GM19467 (cell line): ENCODE results near the gene APELA.
"Not testable (repeated sequence)": the region's sequence is repeated elsewhere in the genome, so short reads cannot be mapped to it uniquely, and the experiment has no call there.

ENCODE experiments used
- ATAC-seq: cut with Tn5 transposase; IDR thresholded peaks from one replicate; pipeline ENCODE4 v1.9.1; 2021; ENCODE audit warnings: mild to moderate bottlenecking, moderate library complexity; ENCODE audit not compliant: unreplicated experiment

APELA gene

DNA sequence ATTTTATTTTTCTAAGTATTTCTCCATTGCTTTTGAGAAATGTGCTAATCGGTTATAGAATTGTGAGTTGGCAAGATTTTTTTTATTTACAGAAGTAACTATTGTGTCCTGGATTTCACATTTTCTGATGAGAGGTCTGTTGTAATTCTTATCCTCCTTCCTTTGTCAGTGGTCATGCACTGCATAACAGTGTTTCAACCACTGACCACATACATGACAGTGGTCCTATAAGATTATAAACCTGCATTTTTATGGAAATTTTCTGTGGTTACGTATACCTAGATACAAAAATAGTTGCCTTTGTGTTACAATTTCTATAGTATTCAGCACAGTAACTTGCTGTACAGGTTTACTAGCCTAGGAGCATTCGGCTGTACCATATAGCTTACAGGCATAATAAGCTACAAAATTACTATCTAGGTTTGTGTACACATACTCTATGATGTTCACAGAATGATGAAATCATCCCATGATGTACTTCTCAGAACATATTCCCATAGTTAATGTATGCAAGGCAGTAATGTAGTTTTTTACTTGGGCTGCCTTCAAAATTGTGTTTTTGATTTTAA lies 47.8 kb downstream of the APELA start:
- ATAC-seq, result no peak

DNA sequence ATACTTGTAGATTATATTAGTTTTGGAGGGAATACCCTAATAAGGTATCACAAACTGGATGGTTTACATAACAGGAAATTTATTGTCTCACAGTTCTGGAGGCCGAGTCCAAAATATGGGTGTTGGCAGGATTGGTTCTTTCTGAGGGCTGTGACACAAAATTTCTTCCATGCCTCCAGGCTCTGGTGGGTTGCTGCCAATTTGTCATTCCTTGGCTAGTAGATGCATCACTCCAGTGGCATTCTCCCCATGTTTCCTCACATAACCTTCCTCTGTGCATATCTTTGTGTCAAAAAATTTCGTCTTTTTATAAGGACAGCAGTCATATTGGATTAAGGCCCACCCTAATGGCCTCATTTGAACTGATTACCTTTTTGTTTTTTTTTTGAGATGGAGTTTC lies 49.3 kb downstream of the APELA start:
- no peak for ATAC-seq

DNA sequence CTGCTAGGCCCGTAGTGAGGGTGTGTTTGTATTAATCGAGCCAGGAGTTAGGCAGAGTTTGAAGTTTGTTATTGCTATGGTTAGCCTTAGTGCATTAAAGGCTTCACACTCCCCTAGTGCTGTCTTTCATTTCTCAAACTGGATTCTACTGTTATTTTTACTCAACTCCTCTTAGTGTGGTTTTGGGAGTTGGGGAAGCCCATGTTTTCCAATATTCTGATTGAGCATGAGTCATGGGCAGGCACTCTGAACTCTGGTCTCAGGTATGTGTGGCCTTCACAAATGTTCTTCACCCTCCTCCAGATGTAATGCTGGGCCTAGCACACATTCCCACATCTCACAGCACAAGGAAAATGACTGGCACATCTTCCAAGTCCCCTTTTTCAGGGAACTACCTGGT lies 50.1 kb downstream of the APELA start:
- not testable (repeated sequence) for ATAC-seq

DNA sequence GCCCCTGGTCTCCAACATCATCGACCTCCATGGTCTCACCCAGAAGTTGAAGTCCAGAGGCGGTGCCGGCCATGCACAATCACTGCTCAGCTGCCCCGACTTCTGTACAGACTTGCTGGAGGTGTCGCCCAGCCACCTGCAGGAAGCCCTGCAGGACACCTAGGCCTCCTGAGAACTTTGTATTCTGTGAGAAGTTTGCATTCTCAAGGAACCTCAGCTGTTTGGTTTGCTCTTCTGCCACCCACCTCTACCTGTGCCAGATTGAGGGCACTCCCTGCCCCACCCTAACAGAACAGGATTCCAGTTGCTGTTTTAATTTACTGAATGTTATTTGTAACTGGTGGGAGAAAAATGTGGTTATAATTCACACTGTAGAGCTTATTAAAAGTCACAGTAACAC lies 53.7 kb downstream of the APELA start:
- no peak for ATAC-seq

DNA sequence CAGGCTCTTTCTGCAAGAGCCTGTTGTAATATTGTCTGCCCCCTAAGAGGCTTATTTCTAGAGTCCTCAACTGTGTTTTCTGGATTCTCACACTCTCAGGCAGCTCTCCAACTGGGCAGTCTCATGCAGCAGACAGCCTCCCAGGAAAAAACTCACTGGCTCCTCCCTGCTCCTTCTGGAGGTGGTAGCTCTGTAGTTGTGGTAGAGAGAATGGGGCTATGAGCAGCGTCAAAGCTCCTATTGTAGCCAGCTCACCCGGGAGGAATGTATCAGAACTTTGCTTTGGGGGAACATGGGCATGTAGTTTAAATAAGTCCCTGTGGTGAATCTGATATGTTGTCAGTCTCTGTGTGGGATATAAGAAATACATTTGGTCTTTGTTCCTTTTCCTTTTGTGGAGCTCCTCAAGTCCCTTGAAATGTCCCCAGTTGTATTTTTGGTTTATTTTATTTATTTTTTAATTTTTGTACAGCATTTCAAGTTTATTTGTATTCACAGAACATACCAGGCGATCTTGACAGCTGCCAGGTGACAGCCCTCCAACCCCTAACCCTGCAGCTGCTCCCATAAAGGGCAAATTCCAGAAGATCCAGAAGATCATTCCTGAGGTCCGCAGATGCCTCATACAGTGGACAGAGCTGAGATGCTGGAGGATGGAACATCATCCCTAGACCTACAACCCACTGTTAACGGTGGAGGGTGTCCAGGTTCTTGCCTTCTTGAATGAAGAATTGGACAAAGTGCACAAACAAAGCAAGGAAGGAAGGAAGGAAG lies 54.8 kb downstream of the APELA start:
- ATAC-seq, result no peak

DNA sequence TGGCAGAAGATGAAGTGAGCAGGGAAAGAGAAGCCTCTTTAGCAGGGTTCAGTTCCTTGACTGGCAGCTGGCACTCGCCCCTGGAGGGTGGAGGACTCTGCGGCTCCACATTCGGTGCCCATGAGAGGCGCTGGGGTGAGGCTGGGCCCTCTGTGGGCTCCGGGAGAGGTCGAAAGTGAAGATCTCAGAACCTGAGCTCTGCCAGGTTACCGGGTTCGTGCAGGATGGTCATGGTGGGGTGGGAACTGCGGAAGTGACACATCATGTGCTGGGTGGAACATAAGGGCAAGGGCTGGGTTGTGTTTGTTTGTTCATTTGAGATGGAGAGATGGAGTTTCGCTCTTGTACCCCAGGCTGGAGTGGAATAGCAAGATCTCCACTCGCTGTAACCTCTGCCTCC lies 56.3 kb downstream of the APELA start:
- no peak for ATAC-seq

DNA sequence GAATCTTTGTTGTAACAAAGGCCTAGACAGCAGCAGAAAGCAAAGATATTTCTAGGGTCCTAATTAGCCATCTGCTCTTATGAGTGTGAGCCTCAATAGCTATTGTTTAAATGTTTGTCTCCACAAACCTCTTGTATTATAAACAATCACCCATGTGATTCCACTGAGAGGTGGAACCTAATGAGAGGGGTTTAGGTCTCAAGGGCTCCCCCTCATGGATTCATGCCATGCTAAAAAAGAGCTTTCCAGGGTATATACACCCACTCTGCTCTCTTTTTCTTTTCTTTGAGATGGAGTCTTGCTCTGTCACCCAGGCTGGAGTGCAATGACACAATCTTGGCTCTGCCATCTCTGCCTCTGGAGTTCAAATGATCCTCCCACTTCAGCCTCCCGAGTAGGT lies 58.4 kb downstream of the APELA start:
- peak; percentile 64 for ATAC-seq

DNA sequence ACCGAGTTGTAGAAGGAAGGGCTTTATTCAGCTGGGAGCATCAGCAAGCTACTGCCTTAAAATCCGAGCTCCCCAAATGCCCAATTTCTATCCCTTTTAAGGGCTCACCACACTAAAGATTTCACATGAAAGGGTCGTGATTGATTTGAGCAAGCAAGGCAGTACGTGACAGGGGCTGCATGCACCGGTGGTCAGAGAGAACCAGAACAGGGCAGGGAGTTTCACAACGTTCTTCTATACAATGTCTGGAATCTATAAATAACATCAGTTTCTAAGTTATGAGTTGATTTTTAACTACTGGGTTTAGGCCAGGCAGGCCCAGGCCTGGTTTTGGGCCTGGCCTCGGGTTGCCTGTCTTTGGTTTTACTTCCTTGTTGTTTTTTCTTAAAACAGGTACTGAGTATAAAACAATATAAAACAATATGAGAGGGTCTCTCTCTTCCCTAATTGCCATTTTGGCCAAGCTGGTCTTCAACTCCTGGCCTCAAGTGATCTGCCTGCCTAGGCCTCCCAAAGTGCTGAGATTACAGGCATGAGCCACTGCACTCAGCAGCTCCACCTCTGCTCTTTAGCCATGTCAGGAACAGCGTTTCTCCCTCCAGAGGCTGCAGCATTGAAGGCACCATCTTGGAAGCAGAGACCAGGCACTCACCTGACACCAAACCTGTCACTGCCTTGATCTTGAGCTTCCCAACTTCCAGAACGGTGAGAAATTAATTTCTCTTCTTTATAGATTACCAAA lies 59.1 kb downstream of the APELA start:
- peak; percentile 49 for ATAC-seq

DNA sequence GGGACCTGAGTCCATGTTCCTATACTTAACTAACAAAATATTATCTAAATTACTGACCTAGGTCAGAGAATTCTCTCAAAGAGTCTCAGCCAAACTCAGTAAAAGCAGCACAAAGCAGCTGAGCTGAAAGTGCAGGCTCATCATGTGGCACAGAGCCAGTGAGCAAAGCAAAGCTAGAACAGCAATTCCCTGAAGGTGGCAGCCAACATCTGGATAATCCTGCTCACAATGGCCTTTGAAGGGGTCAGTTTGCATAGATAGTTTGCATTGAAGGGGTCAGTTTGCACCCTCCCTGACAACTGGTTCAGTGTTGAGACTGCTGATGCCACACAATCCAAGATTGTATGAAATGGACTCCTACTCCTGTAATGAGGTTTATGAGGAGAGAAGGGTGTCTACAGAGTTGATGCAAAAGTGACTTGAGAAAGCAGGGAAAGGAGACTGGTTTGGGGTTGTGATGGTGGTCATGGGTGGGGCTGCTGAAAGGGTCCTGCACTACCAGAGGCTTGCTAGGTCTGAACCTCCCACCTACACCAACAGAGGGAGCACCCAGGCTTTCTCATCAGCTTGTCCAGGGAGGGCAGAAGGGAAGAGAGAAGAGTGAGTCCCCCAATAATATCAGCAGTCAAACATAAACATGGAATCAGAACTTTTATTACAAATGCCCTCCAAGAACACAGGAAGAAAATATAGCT lies 60.7 kb downstream of the APELA start:
- ATAC-seq, result peak; percentile 43

DNA sequence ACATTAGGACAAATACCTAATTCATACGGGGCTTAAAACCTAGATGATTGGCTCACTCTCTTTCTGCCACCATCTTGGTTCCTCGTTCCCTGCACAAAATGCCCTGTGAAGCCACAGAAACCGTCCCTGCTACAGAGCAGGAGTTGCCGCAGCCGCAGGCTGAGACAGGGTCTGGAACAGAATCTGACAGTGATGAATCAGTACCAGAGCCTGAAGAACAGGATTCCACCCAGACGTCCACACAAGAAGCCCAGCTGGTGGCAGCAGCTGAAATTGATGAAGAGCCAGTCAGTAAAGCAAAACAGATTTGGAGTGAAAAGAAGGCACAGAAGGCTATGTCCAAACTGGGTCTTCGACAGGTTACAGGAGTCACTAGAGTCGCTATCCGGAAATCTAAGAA lies 66.2 kb downstream of the APELA start:
- no peak for ATAC-seq

DNA sequence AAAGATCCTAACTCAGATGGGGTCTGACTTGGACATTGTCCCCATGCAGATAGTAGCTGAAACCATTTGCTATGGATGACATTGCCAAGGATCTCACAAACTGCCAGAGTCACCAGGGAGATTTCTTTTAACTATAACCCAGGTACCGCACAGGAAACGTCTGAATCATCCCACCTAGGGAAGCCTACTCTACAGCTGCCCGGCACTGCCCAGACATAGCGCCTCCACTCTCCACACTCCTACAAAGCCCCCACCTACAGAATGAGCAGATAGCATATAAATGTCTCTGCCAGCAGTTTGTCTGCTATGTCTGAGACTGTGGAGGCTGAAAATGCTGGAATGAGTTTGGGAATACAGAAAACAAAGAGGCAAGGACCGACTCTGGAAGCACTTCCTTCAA lies 68.2 kb downstream of the APELA start:
- ATAC-seq, result no peak

DNA sequence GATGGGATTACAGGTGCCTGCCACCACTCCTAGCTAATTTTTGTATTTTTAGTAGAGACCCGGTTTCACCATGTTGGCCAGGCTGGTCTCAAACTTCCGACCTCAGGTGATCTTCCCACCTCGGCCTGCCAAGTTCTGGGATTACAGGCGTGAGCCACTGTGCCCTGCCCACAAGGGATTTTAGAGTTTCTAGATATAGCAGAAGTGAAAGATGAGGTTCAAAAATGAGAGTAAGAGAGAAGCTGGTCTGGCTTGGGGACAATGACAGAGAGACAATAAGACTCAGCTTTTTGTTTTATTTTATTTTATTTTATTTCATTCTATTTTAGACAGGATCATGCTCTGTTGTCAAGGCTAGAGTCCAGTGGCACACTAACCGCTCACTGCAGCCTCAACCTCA lies 69.8 kb downstream of the APELA start:
- ATAC-seq, result no peak
